Endothelial cell of umbilical vein (primary cell): ENCODE measurements around the gene COX7A2L. TPM values are rescaled to one million over a fixed set of nuclear protein-coding genes. Genes with fewer than 3 reads are reported as not detected.

Source experiments
- BruUV-seq: library from RNA; stranded (reverse); fragments of 400-500 nt; replicated peaks from 2 replicates; lab custom pipeline; 2021; lab: Mats Ljungman, UMichigan
- CTCF ChIA-PET: fragments of 300-600, 350-600 bp; sonication (Branson Sonifier 250); formaldehyde crosslinking; loops from one replicate; lab custom pipeline; 2021; ENCODE audit warnings: antibody characterized with exemption, inconsistent platforms; lab: Charles Lee
- POLR2A ChIA-PET: fragments of 300-600, 350-600 bp; sonication (Branson Sonifier 250); formaldehyde crosslinking; loops from one replicate; lab custom pipeline; 2021; ENCODE audit warnings: antibody characterized with exemption, inconsistent platforms; lab: Charles Lee
- DNase-seq: peaks from one replicate; pipeline ENCODE4 v3.0.0-alpha.2; 2011; ENCODE audit warnings: low read depth, low spot score
- FAIRE-seq: peaks from 2 replicates; lab custom pipeline; 2011; peaks lifted over from hg19 to GRCh38; lab: Jason Lieb, UNC
- H2AFZ ChIP-seq: 2 replicates; pipeline ENCODE4 v1.6.0; 2012; ENCODE audit warnings: low read depth, low read length, control low read depth, inconsistent platforms
- H3K27ac ChIP-seq: 2 replicates; pipeline ENCODE4 v1.5.1; 2011; ENCODE audit warnings: low read depth, mild to moderate bottlenecking, control low read depth, low read length, moderate library complexity; ENCODE audit not compliant: insufficient read depth
- H3K27me3 ChIP-seq, 2 experiments: 2 replicates each; pipeline versions ENCODE4 v1.6.0 to v1.6.1; 2011; ENCODE audit warnings: low read length in 2 of 2, mixed read lengths in 1 of 2; ENCODE audit not compliant: control insufficient read depth in 2 of 2, insufficient read depth in 2 of 2
- H3K36me3 ChIP-seq, 2 experiments: 2 replicates in 1 of 2; 3 replicates in 1 of 2; pipeline ENCODE4 v1.5.1; 2011; ENCODE audit warnings: low read length in 2 of 2, mild to moderate bottlenecking in 1 of 2, moderate library complexity in 1 of 2; ENCODE audit not compliant: control insufficient read depth in 2 of 2, insufficient read depth in 2 of 2; ENCODE audit errors: extremely low read depth in 1 of 2
- H3K4me1 ChIP-seq: 3 replicates; pipeline ENCODE4 v1.5.1; 2011; ENCODE audit warnings: mild to moderate bottlenecking, low read length; ENCODE audit not compliant: control insufficient read depth, insufficient read depth; ENCODE audit errors: extremely low read depth
- H3K4me2 ChIP-seq: 2 replicates; pipeline ENCODE4 v1.6.1; 2011; ENCODE audit warnings: low read length, control low read depth, mixed read lengths; ENCODE audit not compliant: insufficient read depth
- H3K4me3 ChIP-seq, 3 experiments: fragments of 200-600 bp in 1 of 3; sonication (generic), shearing (Covaris generic) in 1 of 3; replicated peaks in 1 of 3; 2 replicates each; pipeline ENCODE4 v1.5.1; 2011 to 2016; ENCODE audit warnings: control low read depth in 3 of 3, low read length in 3 of 3, mild to moderate bottlenecking in 2 of 3, inconsistent platforms in 1 of 3, low read depth in 1 of 3, moderate library complexity in 1 of 3; ENCODE audit not compliant: insufficient read depth in 1 of 3
- H3K79me2 ChIP-seq: 2 replicates; pipeline ENCODE4 v1.6.0; 2012; ENCODE audit warnings: low read length, inconsistent platforms; ENCODE audit not compliant: control insufficient read depth, insufficient read depth
- H3K9ac ChIP-seq: replicated peaks from 2 replicates; pipeline ENCODE3; 2011; ENCODE audit warnings: low read length, control low read depth; ENCODE audit not compliant: insufficient read depth; ENCODE audit errors: extremely low read depth
- H3K9me1 ChIP-seq: replicated peaks from 3 replicates; pipeline ENCODE4 v1.6.0; 2011; ENCODE audit warnings: mild to moderate bottlenecking, low read length; ENCODE audit not compliant: control insufficient read depth, insufficient read depth; ENCODE audit errors: extremely low read depth
- H3K9me3 ChIP-seq: replicated peaks from 2 replicates; pipeline ENCODE4 v1.5.1; 2012; ENCODE audit warnings: low read length, inconsistent platforms; ENCODE audit not compliant: control insufficient read depth, insufficient read depth
- H4K20me1 ChIP-seq: replicated peaks from 2 replicates; pipeline ENCODE3; 2011; ENCODE audit warnings: mild to moderate bottlenecking, low read length; ENCODE audit not compliant: control insufficient read depth, insufficient read depth; ENCODE audit errors: extremely low read depth
- CTCF ChIP-seq, 2 donors: IDR thresholded peaks; 1 replicate in 1 of 2; 2 replicates in 1 of 2; pipeline ENCODE4 v1.5.1; 2011; ENCODE audit warnings: low read length in 2 of 2, mild to moderate bottlenecking in 2 of 2, moderate library complexity in 2 of 2, control low read depth in 1 of 2, inconsistent platforms in 1 of 2, low read depth in 1 of 2; ENCODE audit not compliant: insufficient read depth in 1 of 2; ENCODE audit errors: extremely low read depth in 1 of 2
- EZH2 ChIP-seq: IDR thresholded peaks from 2 replicates; pipeline ENCODE4 v1.6.1; 2012; ENCODE audit warnings: borderline replicate concordance, low read depth, mild to moderate bottlenecking, moderate library complexity, low read length, inconsistent platforms; ENCODE audit not compliant: severe bottlenecking
- FOS ChIP-seq: IDR thresholded peaks from 2 replicates; pipeline ENCODE4 v1.6.1; 2011; ENCODE audit warnings: mild to moderate bottlenecking, low read length, moderate library complexity, borderline replicate concordance; ENCODE audit not compliant: insufficient read depth
- GATA2 ChIP-seq: IDR thresholded peaks from 2 replicates; pipeline ENCODE4 v1.7.0; 2011; ENCODE audit warnings: low read depth, mild to moderate bottlenecking, moderate library complexity, mixed read lengths, low read length; ENCODE audit not compliant: insufficient read length, insufficient read depth
- JUN ChIP-seq: IDR thresholded peaks from 2 replicates; pipeline ENCODE4 v1.6.1; 2011; ENCODE audit warnings: borderline replicate concordance, low read depth; ENCODE audit not compliant: insufficient read length, insufficient read depth
- MAX ChIP-seq: IDR thresholded peaks from 2 replicates; pipeline ENCODE4 v1.6.1; 2011; ENCODE audit not compliant: insufficient read depth, insufficient read length
- MYC ChIP-seq: IDR thresholded peaks from one replicate; pipeline ENCODE4 v1.6.1; 2011; ENCODE audit warnings: mild to moderate bottlenecking, low read depth, low read length
- POLR2A ChIP-seq: IDR thresholded peaks from 2 replicates; pipeline ENCODE4 v1.6.1; 2012; ENCODE audit warnings: low read depth, mild to moderate bottlenecking, control low read depth, low read length
- POLR2AphosphoS5 ChIP-seq: IDR thresholded peaks from 2 replicates; pipeline ENCODE4 v1.6.1; 2012; ENCODE audit warnings: low read depth, mild to moderate bottlenecking, control low read depth, low read length, moderate library complexity; ENCODE audit not compliant: insufficient read depth
- dilution Hi-C: fragments of 300-500 bp; cut with MboI; formaldehyde crosslinking; loops from one replicate; pipeline ENCODE4 v1.15.0; 2019; ENCODE audit warnings: low sequenced_read_pairs; ENCODE audit not compliant: extremely low pct_ligation_motif_present
- intact Hi-C: fragments of 100-400 bp; cut with micrococcal nuclease; formaldehyde crosslinking; loops from one replicate; pipeline ENCODE4 v1.10.0; 2022
- polyA plus RNA-seq, 4 experiments: library from polyadenylated mRNA; depleted of rRNA in 3 of 4; stranded (reverse) in 3 of 4; unstranded in 1 of 4; fragments of >200 nt; gene quantifications; 2 replicates each; pipeline versions ENCODE4 v1.2.1 to v1.2.3, GENCODE V29; 2011 to 2012; ENCODE audit warnings: missing spikeins in 1 of 4
- total RNA-seq: library from RNA; stranded (reverse); gene quantifications from 2 replicates; pipeline ENCODE4 v1.2.3, GENCODE V29; 2021

COX7A2L gene
- total and polyA plus RNA-seq, 2 donors (not counting 3 experiments of a cell fraction or from before 2014, with no cell fraction given) = 94.2 to 119 TPM

DNA sequence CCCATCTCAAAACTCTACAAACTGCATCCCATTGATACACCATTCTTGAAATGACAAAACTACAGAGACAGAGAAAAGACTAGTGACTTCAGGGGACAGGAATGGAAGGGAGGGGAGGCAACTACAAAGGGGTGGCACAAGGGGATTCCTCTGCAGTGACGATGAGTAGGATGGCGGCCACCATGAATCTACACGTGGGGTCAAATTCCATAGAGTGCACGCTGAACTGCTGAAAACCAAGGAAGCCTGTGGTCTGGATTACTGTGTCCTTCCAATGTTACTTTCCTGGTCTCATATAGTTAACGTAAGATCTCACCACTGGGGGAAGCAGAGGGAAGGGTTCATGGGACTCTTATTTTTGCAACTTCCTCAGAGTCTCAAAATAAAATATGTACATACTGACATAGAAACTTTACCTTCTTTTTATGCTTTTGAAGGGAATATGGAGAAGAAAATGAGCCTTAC lies 23.6 kb downstream of the COX7A2L start:
- H3K79me2 ChIP-seq = peaks cover 2% of the 10 kb centered on the region
- H4K20me1 ChIP-seq = no peaks in the 10 kb centered on the region
- DNase-seq = no peak
- ChIA-PET CTCF (no interaction called here), POLR2A (no interaction called here)
- H3K27me3 ChIP-seq = no peaks in the 10 kb centered on the region
- TF ChIP-seq CTCF (IDR thresholded peaks at IDR 0.05; ENCODE audit: extremely low read depth in 1 of 2, insufficient read depth in 1 of 2, low read depth in 1 of 2, low read length in 2 of 2) (no peak), GATA2 (no peak), JUN (no peak), MYC (no peak), EZH2 (no peak), FOS (no peak), MAX (no peak), POLR2A (no peak), POLR2AphosphoS5 (no peak)
- intact Hi-C loops (no loop called here), dilution Hi-C loops (no loop called here)
- BruUV-seq = no TSS peak
- FAIRE-seq = no peak
- no peak overlapping the region for H3K4me3 ChIP-seq
- peaks cover 5% of the 10 kb centered on the region for H3K4me1 ChIP-seq
- peaks cover 0 to 9% of the 10 kb centered on the region in 2 experiments for H3K36me3 ChIP-seq
- H3K4me2 ChIP-seq = no peak overlapping the region
- H3K9me1 ChIP-seq = no peaks in the 10 kb centered on the region
- H3K27ac ChIP-seq = no peak overlapping the region
- no peaks in the 10 kb centered on the region for H3K9me3 ChIP-seq
- H3K9ac ChIP-seq = no peak overlapping the region
- no peak overlapping the region for H2AFZ ChIP-seq
